GM19023 (cell line): ENCODE results near the gene CCT2.

Source experiments
- ATAC-seq: cut with Tn5 transposase; IDR thresholded peaks from one replicate; pipeline ENCODE4 v1.9.1; 2021; ENCODE audit warnings: mild to moderate bottlenecking, moderate library complexity; ENCODE audit not compliant: unreplicated experiment

CCT2 gene

GRCh38 chr12:69639400-69640016, 54.2 kb downstream of the CCT2 start:
- peak; percentile 85 for ATAC-seq

- ATAC-seq = no peak
These were observed 56.3 kb downstream of the CCT2 start for GRCh38 chr12:69641546-69641945.

- ATAC-seq = no peak
These were observed 57.3 kb downstream of the CCT2 start for GRCh38 chr12:69642531-69642930.

GRCh38 chr12:69644511-69644910, 59.3 kb downstream of the CCT2 start:
- ATAC-seq = no peak

- ATAC-seq = no peak
These were observed 59.8 kb downstream of the CCT2 start for GRCh38 chr12:69645031-69645430.

- ATAC-seq = no peak
These were observed 61.9 kb downstream of the CCT2 start for GRCh38 chr12:69647178-69647577.

GRCh38 chr12:69648476-69648875, 63.2 kb downstream of the CCT2 start:
- no peak for ATAC-seq

- no peak for ATAC-seq
These were observed 64.3 kb downstream of the CCT2 start for GRCh38 chr12:69649529-69649928.
